ENCODE results near the gene RAPSN. TPM values are rescaled to one million over a fixed set of nuclear protein-coding genes. Genes with fewer than 3 reads are reported as not detected.

RAPSN gene
- total RNA-seq, 1 donor from 2014 or later, result 0.64 TPM

- ATAC-seq, result no peak
- H3K27ac ChIP-seq, result peak overlapping the region; percentile 90
- no peaks in the 10 kb centered on the region for H3K27me3 ChIP-seq
- peak overlapping the region; percentile 77 for H3K4me3 ChIP-seq
- H3K36me3 ChIP-seq, result peaks cover 16% of the 10 kb centered on the region
- peaks cover 35% of the 10 kb centered on the region for H3K4me1 ChIP-seq
- intact Hi-C loops (cut with DNase I), result no loop called here
- DNase-seq, result no peak
- H3K9me3 ChIP-seq, result no peaks in the 10 kb centered on the region
- no peak for TF ChIP-seq CTCF (IDR thresholded peaks at IDR 0.05)
Measured at GRCh38 chr11:47409440-47410369, 39.2 kb downstream of the RAPSN start.

GRCh38 chr11:47408598-47409439 is 40.1 kb downstream of the RAPSN start:
- Histone ChIP-seq H3K4me3 (peak overlapping the region; percentile 77), H3K9me3 (no peaks in the 10 kb centered on the region), H3K27ac (peak overlapping the region; percentile 90), H3K36me3 (peaks cover 7% of the 10 kb centered on the region), H3K4me1 (peaks cover 29% of the 10 kb centered on the region), H3K27me3 (no peaks in the 10 kb centered on the region)
- TF ChIP-seq CTCF (IDR thresholded peaks at IDR 0.05), result no peak
- DNase-seq (peak; percentile 71), ATAC-seq (peak; percentile 0)
- intact Hi-C loops (cut with DNase I), result no loop called here

GRCh38 chr11:47407746-47408590 is 41.0 kb downstream of the RAPSN start, which contains the start of gene SLC39A13:
Gene SLC39A13 (plus strand): TSS chr11:47408590. CDS start chr11:47410095, 1,505 bp downstream.
- DNase-seq (peak; percentile 97), ATAC-seq (peak; percentile 94)
- peak; percentile 82 for TF ChIP-seq CTCF (IDR thresholded peaks at IDR 0.05)
- Histone ChIP-seq H3K4me1 (peaks cover 29% of the 10 kb centered on the region), H3K36me3 (no peaks in the 10 kb centered on the region), H3K4me3 (peak within 1 kb of the TSS; percentile 77), H3K27ac (peak within 1 kb of the TSS; percentile 94), H3K27me3 (no peaks in the 10 kb centered on the region), H3K9me3 (no peaks in the 10 kb centered on the region)
- intact Hi-C loops (cut with DNase I), result no loop called here

- no peaks in the 10 kb centered on the region for H3K36me3 ChIP-seq
- ATAC-seq (no peak), DNase-seq (no peak)
- intact Hi-C loops (cut with DNase I), result no loop called here
- TF ChIP-seq CTCF (IDR thresholded peaks at IDR 0.05), result no peak
- H3K27me3 ChIP-seq, result no peaks in the 10 kb centered on the region
- peak overlapping the region; percentile 77 for H3K4me3 ChIP-seq
- H3K9me3 ChIP-seq, result no peaks in the 10 kb centered on the region
- H3K27ac ChIP-seq, result peak overlapping the region; percentile 94
- peaks cover 29% of the 10 kb centered on the region for H3K4me1 ChIP-seq
Measured at GRCh38 chr11:47406896-47407745, 41.8 kb downstream of the RAPSN start.

Data from upper lobe of right lung (tissue), 1 donor.